Activated CD8-positive, alpha-beta memory T cell treated with anti-CD3 and anti-CD28 coated beads, Interleukin-2, amount 50 U/mL, for 24 hours (primary cell): ENCODE results near the gene MPP3.
"Not testable (repeated sequence)": the region's sequence is repeated elsewhere in the genome, so short reads cannot be mapped to it uniquely, and the experiment has no call there.

Source experiments
- DNase-seq: peaks from one replicate; pipeline ENCODE4 v3.0.0-alpha.2; 2020; ENCODE audit errors: extremely low read depth

Gene MPP3

GRCh38 chr17:43861960-43862359 is 29.0 kb upstream of the MPP3 start:
- no peak for DNase-seq

GRCh38 chr17:43860927-43861622 is 28.1 kb upstream of the MPP3 start:
- DNase-seq = no peak

- DNase-seq = no peak
Measured at GRCh38 chr17:43860077-43860725, 27.3 kb upstream of the MPP3 start.

- no peak for DNase-seq
Measured at GRCh38 chr17:43857957-43858600, 25.1 kb upstream of the MPP3 start.

- DNase-seq = no peak
Measured at GRCh38 chr17:43857141-43857540, 24.2 kb upstream of the MPP3 start.

GRCh38 chr17:43856141-43856540 is 23.2 kb upstream of the MPP3 start:
- no peak for DNase-seq

- no peak for DNase-seq
Measured at GRCh38 chr17:43855061-43855460, 22.1 kb upstream of the MPP3 start.

- no peak for DNase-seq
Measured at GRCh38 chr17:43854498-43854897, 21.6 kb upstream of the MPP3 start.

GRCh38 chr17:43853546-43853945 is 20.6 kb upstream of the MPP3 start:
- no peak for DNase-seq

- no peak for DNase-seq
Measured at GRCh38 chr17:43852571-43852970, 19.6 kb upstream of the MPP3 start.

- DNase-seq = no peak
Measured at GRCh38 chr17:43849116-43849515, 16.2 kb upstream of the MPP3 start.

GRCh38 chr17:43848601-43849000 is 15.7 kb upstream of the MPP3 start:
- DNase-seq = no peak

GRCh38 chr17:43846963-43847371 is 14.0 kb upstream of the MPP3 start, which contains the start of gene CD300LG:
TSS of gene CD300LG (plus strand) at chr17:43847176. CDS start at chr17:43847217, 41 bp downstream.
- DNase-seq = no peak

GRCh38 chr17:43846221-43846712 is 13.3 kb upstream of the MPP3 start:
- DNase-seq = peak; percentile 35

- no peak for DNase-seq
Measured at GRCh38 chr17:43845766-43846165, 12.8 kb upstream of the MPP3 start.

GRCh38 chr17:43844241-43844640 is 11.3 kb upstream of the MPP3 start:
- DNase-seq = no peak

- DNase-seq = no peak
Measured at GRCh38 chr17:43842975-43843325, 10.0 kb upstream of the MPP3 start.

- DNase-seq = not testable (repeated sequence)
Measured at GRCh38 chr17:43842091-43842974, 9.4 kb upstream of the MPP3 start.

- no peak for DNase-seq
Measured at GRCh38 chr17:43841282-43841681, 8.3 kb upstream of the MPP3 start.

- DNase-seq = no peak
Measured at GRCh38 chr17:43840814-43841213, 7.9 kb upstream of the MPP3 start.

- no peak for DNase-seq
Measured at GRCh38 chr17:43839670-43840108, 6.7 kb upstream of the MPP3 start.

- DNase-seq = no peak
Measured at GRCh38 chr17:43834106-43834505, 1.2 kb upstream of the MPP3 start.
